NCI-H1092 treated with DMSO at 0.1 percent for 48 hours (cell line): ENCODE results near the gene SFXN5.

ENCODE experiments used
- DNase-seq: peaks from one replicate; lab custom pipeline; 2025; lab: John Stamatoyannopoulos, UW

The SFXN5 gene

GRCh38 chr2:72955228-72956049 is 116.1 kb downstream of the SFXN5 start:
- no peak for DNase-seq

DNA sequence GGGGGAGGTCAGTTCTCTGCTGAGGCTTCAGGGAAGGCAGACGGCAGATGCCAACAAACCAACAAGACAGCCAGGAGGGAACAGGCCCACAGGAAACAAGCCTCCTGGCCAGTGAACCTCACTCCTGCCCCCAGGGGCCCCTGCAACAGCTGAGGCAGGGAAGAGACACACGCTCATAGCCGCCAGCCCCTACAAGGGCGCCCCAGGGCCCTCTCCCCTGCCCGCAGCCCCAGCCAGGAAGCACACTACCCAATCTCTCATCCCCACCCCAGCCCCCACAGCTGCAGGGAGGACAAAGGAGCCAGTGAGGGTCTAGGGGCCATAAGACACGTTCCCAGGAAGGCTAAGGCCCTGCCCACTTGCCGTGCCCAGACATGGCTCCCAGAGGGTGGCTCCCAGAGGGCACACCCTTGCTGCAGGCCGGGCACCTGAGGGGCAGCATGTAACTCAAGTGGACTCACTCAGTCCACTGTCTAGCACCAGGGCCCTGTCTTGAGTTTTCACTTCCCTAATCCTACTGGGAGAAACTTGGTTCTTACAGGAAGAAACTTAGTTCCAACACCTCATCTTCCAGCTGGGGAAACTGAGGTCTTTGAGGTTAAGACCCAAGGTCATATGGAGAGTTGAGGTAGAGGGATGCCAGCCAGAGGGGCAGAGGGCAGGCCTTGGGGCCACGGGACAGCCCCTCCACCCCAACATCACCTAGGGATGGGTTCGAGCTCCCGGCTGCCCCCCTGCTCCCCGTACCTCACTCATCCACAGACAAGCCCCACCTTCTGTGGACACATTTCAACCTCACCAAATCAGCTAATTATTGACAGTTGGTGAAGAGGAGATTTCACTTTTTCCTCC is 116.9 kb downstream of the SFXN5 start:
- no peak for DNase-seq

DNA sequence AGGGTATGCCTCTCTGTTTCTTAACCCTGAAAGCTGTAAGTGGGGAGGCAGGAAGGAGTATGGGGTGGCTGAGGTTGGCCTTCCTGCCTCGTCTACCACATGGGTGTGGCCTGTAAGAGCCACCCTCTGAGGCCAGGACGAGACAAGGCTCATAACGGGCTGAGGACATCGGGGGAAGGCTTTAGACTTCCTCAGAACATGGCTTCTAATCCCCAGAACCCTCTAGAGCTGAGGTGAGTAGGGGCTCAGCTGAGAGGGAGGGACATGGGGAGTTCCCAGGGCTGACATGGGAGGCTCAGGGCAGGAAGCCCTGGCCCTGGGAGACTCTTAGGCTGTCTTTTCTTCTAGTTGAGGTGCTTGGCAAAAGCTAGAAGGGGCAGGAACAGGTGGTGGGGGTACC is 117.5 kb downstream of the SFXN5 start:
- DNase-seq, result no peak

GRCh38 chr2:72953528-72953927 is 118.0 kb downstream of the SFXN5 start:
- DNase-seq, result no peak

DNA sequence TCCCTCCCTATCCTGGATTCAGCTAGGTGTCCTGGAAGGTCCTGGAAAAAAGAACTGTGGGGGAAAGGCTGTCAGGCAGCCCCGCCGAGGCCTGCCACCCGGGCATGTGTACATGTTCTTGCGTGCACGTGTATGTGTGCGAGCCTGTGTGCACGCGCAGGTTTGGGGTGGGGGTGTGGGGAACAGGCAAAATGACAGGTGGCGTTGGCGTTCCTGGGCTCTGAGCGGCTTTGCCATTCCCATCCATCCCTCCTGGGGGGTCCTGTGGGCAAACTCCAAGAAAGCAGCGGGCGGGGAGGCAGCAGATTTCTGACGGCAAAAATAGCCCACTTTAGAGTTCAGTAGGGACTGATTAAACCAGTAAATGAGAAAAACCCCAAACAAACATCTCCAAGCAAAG is 118.6 kb downstream of the SFXN5 start:
- no peak for DNase-seq

- DNase-seq, result no peak
Observed at GRCh38 chr2:72952110-72952823, 119.2 kb downstream of the SFXN5 start.

DNA sequence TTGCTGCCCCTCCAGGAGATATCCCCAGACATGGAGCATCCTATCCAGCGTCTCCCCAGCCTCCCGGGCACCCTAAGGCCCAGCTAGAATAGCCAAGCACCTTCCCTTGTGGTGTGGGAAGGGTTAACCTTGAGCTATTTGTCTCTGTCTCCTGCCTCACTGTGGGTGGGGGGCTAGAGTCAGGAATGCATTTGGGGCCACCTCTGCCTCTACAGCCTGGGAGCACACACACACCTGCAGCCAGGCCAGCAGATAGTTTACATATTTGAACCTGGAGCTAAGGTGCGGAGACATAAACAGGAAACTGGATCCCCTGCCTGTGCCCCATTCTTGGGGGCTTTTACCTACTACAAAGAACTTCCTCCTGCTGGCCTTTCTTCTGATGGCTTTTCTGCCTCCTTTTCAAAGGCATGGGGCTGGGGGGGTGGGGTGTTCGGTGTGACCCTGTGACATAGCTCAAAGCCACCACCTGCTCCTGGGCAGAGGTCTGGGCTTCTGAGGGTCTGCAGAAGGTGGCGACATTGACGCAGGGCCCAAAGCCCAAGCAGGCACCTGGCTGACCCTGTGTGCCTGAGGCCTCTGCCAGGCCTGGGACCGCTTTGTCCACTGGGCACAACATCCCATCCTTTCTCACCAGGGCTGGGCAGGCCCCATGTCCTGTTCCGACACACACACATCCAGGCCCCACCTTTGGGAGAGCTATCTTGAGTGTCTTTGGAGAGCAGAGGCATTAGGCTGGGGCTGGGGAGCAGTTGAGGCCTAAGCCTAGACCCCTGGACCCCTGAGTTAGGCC is 120.0 kb downstream of the SFXN5 start:
- no peak for DNase-seq

DNA sequence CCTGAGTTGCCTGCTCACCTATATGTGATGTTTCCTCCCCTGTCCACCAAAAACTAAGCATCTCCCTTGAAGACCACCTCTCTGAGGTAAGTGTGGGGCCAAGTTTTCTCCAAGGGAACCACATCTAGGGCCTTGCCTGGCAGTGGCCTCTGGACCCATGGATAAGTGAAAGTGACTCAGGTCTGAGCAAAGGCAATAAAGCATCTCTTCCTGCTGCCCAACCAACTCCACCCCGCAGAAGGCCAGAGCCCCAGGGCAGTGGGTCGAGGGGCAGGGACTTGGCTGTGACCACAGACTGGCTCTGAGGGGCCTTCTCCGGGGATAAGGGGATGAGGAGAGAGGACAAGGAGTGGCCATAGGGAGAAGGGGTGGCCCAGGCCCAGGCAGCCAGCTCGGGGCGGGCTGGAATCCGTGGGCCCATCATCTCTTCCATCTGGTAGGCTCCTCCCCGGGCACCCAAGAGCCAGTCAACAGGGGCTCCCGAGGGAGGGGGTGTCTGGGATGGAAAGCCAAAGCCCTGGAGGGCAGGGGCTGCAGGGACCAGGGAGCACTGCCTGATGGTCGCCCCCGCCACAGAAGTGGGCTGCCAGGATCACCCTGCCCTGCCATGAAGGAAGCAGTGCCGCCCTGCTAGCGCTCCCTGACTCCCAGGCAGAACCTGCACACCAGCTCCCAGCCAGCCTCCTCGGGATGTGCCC is 120.8 kb downstream of the SFXN5 start:
- DNase-seq, result no peak

DNA sequence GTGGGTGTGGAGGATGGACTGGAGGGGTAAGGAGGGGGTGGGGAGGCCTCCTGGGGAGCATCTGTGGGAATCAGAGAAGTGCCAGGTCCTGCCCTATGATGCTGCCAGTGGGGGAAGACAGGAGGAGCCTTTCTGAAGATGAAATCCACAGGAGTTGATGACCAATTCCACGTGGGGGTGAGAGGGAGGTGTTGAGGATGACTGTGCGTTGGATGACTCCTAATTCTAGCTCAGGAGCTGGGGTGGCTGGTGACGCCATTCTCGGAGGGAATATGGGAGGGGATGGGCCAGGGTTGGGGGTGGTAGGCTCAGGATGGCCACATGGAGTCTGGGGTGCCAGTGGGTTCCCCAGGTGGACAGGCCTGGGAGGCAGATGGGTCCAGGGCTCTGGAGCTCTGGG is 121.9 kb downstream of the SFXN5 start:
- DNase-seq, result no peak

DNA sequence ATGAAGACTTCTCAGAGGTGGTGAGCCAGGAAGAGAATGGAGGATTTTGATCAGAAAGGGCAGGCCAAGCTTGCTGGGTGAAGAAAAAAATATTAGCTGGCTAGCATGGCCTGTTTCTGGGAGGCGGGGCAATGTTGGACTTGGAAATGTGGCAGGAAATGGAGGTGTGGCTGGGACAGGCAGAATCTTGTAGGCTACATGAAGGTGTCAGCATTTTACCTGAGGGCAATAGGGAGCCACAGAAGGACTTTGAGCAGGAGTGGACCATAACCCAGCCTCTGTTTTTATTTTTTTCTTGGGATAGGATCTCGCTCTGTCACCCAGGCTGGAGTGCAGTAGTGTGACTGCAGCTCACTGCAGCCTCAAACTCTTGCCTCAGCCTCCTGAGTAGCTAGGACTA is 122.5 kb downstream of the SFXN5 start:
- DNase-seq, result no peak

DNA sequence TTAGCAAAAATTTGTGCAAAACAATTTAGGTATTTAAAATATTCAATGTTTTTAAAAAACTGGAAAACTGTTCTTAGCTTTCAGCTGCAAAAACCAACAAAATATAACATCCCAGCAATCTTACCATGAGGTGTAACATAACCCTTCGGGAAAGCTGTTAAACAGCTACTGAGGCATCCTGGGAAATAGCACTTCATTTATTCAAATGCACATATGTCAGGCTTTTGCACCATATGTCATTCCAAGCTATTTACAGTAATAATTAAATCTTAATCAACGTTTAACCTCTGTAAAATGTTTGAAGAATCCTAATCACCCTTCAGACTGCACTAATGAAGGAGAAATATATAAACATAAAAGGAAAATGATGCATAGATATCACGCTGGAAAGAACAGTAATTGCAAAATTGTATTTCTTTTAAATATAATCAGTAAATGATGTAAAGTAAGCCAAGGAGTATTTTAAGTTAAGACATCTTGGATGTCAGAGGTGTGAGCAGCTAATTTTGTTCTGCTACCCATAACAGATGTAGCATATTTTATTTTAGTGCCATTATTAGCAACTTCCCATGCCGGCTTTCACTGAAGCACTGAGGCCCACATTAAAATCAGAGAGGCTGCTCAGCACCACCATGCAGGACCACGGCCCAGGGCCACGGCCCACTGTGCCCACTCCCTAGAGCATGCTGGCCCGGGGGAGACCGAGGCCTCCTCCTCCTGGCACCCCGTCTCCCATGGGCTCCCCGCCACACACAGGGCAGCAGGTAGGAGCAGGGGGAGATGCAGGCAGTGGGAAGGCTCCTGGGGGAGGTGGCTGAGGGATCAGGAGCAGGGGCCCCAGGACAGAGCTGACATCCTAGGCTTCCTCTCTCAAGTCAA is 123.3 kb downstream of the SFXN5 start:
- no peak for DNase-seq

DNA sequence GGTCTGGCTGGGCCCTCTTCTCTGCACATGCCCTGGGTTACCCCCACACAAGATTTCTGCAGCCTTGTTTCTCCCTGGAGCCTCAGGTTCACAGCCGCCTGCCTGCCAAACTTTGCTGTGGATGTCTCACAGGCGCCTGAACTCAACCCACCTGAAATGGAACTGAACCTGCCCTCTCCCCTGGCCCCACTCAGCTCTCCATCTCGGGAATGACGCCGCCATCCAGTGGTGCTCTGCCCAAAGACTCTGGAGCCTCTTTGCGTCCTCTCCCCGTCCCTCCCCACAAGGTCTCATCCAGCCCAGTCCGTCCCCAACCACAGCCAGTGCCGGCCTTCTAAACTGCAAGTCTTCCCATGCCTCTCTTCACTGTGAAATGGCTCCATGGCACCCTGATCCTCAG is 125.0 kb downstream of the SFXN5 start:
- DNase-seq, result no peak

GRCh38 chr2:72945450-72946019 is 126.0 kb downstream of the SFXN5 start:
- no peak for DNase-seq

- no peak for DNase-seq
Observed at GRCh38 chr2:72944804-72945449, 126.6 kb downstream of the SFXN5 start.

GRCh38 chr2:72943540-72944395 is 127.7 kb downstream of the SFXN5 start:
- DNase-seq, result no peak

DNA sequence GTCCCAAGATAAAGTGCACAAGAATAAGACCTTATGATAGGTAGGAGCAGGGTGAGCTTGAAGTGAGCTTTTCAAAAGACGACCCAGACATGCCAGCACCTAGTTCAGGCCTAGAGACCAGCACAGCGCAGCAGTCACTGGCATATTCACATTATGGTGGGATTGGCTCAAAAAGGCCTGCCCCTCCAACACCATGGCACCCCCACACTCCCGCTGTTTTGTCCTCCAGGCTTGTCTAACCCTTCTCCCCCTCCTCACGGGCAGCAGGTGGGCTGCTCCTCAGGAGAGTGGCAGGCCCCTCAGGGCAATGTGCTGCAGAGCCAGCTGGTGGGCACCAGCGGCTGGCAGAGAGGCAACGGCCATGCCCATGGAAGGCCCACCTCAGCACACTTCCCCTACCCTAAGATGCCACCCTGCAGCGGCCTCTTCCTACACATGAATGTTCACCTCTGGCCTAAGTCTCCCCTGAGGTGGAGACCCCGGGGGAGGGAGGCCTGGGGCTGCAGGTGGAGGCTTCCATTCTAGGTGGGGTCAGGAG is 128.6 kb downstream of the SFXN5 start:
- DNase-seq, result no peak

DNA sequence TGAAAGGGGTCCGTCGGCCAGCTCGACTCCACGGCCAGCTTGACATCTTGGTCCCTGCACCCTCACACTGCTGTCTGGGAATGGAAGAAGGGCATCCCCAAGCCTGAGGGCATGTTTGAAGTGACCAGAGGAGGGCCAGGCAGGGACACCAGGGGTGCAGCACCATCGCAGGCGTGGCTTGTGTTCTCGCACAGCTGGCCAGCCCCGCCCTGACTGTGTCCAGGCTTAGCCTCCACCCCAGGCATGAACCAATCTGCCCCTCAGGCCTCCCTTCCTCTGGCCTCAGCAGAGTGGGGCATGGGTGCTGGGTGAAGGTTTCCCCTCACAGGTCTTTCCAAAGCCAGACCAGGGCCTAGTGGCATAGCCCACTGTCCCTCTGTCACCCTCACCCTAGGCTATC is 129.2 kb downstream of the SFXN5 start:
- no peak for DNase-seq

- no peak for DNase-seq
Observed at GRCh38 chr2:72940786-72941185, 130.7 kb downstream of the SFXN5 start.
